ENCODE results near the gene GRPR. TPM values are rescaled to one million over a fixed set of nuclear protein-coding genes. Genes with fewer than 3 reads are reported as not detected.
"Not testable (repeated sequence)": the region's sequence is repeated elsewhere in the genome, so short reads cannot be mapped to it uniquely, and the experiment has no call there.

Gene GRPR
- total RNA-seq, 6 experiments from 2014 or later, result 0.11 to 0.28 (median 0.23) TPM; not detected in 1

DNA sequence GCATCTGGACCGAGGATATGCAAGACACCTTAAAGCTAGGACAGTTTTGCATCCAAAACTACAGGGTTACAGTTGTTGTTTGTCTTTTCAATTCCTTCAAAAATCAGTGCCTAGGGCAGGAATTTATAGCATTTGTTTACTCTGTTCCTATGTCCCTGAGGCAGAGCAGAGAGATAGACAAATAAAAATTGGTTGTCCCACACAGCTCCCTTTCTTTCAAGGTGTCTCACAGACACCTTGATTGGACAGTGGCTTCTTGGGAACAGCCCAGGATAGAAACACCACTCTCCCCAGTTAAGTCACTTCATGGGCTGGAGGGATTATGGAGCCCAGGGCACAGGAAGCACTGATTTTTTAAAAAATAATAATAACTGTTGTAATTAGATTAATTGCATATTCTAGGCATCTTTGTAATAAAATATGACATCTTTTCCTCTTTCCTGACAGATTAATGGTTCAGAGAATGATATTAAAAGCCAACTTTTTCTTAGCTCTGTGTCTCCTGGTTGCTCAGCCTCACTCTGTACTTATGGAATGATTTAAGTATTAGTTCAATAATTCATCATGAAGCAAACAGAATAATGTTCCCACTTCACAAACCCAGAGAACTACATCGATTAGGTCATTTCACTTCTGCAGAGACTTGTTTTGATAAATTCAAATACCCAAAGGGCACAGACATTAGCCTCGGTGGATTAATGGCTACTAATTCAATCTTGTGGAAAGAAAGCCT is 52.1 kb downstream of the GRPR start:
- Mint-ChIP-seq H3K4me1 (ENCODE audit: low read depth) (no peaks in the 10 kb centered on the region), H3K27me3 (ENCODE audit: insufficient read depth) (no peaks in the 10 kb centered on the region), H3K4me3 (no peak overlapping the region), H3K9me3 (no peaks in the 10 kb centered on the region), H3K36me3 (ENCODE audit: low read depth) (no peaks in the 10 kb centered on the region), H3K27ac (no peak overlapping the region)
- TF ChIP-seq, protein P1, sequence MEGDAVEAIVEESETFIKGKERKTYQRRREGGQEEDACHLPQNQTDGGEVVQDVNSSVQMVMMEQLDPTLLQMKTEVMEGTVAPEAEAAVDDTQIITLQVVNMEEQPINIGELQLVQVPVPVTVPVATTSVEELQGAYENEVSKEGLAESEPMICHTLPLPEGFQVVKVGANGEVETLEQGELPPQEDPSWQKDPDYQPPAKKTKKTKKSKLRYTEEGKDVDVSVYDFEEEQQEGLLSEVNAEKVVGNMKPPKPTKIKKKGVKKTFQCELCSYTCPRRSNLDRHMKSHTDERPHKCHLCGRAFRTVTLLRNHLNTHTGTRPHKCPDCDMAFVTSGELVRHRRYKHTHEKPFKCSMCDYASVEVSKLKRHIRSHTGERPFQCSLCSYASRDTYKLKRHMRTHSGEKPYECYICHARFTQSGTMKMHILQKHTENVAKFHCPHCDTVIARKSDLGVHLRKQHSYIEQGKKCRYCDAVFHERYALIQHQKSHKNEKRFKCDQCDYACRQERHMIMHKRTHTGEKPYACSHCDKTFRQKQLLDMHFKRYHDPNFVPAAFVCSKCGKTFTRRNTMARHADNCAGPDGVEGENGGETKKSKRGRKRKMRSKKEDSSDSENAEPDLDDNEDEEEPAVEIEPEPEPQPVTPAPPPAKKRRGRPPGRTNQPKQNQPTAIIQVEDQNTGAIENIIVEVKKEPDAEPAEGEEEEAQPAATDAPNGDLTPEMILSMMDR (IDR thresholded peaks at IDR 0.05), result no peak
- no peak for DNase-seq

DNA sequence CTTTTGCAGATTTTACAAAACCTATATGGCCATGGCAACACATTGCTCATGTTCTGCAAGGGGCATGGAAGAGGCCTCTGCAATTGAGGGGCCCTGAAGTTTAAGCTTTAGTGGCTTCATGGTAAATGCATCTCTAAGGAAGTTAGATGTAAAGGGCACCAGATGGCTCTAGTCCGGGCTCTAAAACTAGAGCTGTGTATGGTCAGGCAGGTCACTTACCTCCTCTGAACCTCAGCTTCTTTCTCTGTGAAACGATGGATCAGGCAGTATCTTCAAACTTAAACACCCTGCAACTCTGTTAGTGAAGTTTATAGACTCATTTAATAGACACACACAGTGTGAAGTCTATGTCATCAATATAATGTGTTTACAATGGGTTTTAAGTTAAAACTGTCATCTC is 53.9 kb downstream of the GRPR start:
- Mint-ChIP-seq H3K36me3 (ENCODE audit: low read depth) (no peaks in the 10 kb centered on the region), H3K4me1 (ENCODE audit: low read depth) (no peaks in the 10 kb centered on the region), H3K4me3 (no peak overlapping the region), H3K9me3 (no peaks in the 10 kb centered on the region), H3K27me3 (ENCODE audit: insufficient read depth) (no peaks in the 10 kb centered on the region), H3K27ac (no peak overlapping the region)
- TF ChIP-seq, protein P1 (IDR thresholded peaks at IDR 0.05), result no peak
- no peak for DNase-seq

DNA sequence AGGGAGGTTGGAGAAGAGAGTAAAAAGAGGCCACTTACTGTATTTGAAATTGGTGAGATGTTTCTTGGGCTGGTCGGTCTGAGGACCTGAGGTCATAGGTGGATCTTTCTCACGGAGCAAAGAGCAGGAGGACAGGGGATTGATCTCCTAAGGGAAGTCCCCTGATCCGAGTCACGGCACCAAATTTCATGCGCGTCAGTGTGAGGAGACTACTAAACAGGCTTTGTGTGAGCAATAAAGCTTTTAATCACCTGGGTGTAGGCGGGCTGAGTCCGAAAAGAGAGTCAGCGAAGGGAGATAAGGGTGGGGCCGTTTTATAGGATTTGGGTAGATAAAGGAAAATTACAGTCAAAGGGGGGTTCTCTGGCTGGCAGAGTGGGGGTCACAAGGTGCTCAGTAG is 60.5 kb downstream of the GRPR start:
- H3K9me3 Mint-ChIP-seq; H3K27ac Mint-ChIP-seq; H3K27me3 Mint-ChIP-seq (ENCODE audit: insufficient read depth); H3K36me3 Mint-ChIP-seq (ENCODE audit: low read depth); DNase-seq; H3K4me3 Mint-ChIP-seq: not testable (repeated sequence)
- H3K4me1 Mint-ChIP-seq (ENCODE audit: low read depth), result peaks cover 33% of the 10 kb centered on the region

DNA sequence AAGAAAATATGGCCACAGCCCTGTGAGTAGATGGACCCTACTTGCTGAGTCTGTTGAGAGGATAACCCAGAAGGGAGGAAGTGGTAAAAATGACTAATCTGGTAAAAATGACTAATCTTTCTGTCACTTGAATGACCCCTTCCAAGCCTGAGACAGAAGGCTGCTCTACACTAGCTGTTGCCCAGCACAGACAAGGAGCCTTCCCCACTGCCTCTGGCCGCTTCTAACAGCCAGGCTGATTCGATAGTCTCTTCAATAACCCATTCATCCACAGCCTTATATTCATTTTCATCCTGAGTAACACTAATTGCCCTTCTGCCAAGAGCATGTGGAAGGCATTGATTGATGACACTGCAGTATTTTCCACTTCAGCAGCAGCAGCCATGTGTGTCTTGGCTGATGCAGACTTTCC is 62.4 kb downstream of the GRPR start:
- Mint-ChIP-seq H3K36me3 (ENCODE audit: low read depth) (peaks cover 5% of the 10 kb centered on the region; the same call in 1 of the 2 replicates), H3K27me3 (ENCODE audit: insufficient read depth) (no peaks in the 10 kb centered on the region; the same call in 1 of the 2 replicates), H3K9me3 (peaks cover 5% of the 10 kb centered on the region; the same call in 1 of the 2 replicates), H3K4me1 (ENCODE audit: low read depth) (peaks cover 33% of the 10 kb centered on the region), H3K27ac (peak overlapping the region; percentile 93), H3K4me3 (peak overlapping the region; percentile 50; the same call in 1 of the 2 replicates)
- TF ChIP-seq, protein P1 (IDR thresholded peaks at IDR 0.05), result no peak
- DNase-seq, result peak; percentile 76

DNA sequence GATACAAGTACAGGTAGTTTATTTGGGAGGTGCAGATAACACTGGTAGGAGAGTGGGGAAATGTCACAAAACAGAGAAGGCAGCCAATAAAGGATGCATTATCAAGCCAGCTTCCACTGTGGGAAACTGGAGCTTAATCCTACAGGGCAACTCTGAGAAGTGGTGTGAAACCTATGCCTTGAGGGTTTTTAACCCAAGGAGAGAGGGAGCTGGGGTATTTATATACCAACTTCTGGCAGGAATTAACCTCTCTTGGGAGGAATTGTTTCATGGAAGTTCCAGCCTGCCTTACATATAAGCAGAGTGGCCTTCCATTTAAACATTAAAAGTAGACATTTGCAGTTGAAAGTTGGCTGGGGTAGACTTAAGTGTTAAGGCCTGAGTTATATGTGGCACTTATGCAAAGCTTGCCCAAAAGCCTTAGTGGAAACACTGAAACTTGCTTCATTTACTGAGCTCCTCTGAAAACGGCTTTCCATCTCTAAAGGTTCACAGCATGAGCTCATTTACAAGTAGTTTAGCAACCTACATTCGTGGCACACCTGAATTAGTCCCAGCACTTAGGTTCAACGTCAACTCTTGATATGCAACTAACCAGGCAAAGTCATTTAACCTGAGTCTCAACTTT is 63.1 kb downstream of the GRPR start:
- peaks cover 33% of the 10 kb centered on the region for H3K4me1 Mint-ChIP-seq (ENCODE audit: low read depth)

More for the DNA sequence above, 63.1 kb downstream of the GRPR start:
- Mint-ChIP-seq H3K4me3 (no peak overlapping the region), H3K27me3 (ENCODE audit: insufficient read depth) (no peaks in the 10 kb centered on the region; the same call in 1 of the 2 replicates), H3K27ac (peak overlapping the region; percentile 93), H3K9me3 (peaks cover 5% of the 10 kb centered on the region; the same call in 1 of the 2 replicates), H3K36me3 (ENCODE audit: low read depth) (peaks cover 5% of the 10 kb centered on the region; the same call in 1 of the 2 replicates)
- DNase-seq, result no peak
- TF ChIP-seq, protein P1 (IDR thresholded peaks at IDR 0.05), result no peak

Data from HFFc6 (cell line).